ENCODE results near the gene CACNA1B. TPM values are rescaled to one million over a fixed set of nuclear protein-coding genes. Genes with fewer than 3 reads are reported as not detected.

CACNA1B gene
- total RNA-seq, 1 donor from 2014 or later: 84.4 TPM

DNA sequence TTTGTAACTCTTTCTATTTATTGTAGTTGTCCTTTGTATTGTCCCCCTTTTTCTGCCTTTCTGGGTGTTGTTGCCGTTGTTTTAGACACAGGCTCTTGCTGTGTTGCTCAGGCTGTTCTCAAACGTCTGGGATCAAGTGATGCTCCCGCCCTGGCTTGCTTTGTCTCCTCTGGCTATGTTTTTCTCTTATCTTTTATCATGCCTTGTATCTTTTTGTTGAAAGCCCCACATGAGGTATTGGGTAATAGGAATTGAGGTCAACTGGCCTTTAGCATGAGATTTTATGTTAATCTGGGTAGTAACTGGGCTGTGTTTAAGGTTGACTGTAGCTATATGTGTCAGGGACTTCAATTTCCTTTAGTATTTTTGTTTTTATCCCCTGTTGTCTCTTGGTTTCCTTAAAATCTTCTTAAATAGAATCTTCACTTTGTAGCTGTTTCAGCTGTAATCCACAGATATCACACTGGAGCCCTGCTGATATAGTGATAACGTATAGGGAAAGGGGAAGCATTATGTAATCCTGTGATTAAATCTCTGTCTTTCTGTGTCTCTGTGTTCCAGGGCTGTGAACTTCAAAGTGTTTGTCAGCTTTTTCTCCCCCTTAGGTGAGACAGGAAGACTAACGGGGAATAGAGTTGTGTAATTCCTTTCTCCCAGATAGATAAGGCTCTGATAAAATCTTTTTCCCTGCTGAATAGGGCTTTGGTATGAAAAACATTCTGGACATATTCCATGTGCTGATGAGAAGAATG lies 25.9 kb upstream of the CACNA1B start:
- Mint-ChIP-seq H3K9me3 (ENCODE audit: unreplicated experiment) (peaks cover 10% of the 10 kb centered on the region), H3K27me3 (ENCODE audit: unreplicated experiment) (no peaks in the 10 kb centered on the region), H3K27ac (ENCODE audit: unreplicated experiment) (no peak overlapping the region), H3K4me3 (ENCODE audit: unreplicated experiment) (no peak overlapping the region), H3K36me3 (ENCODE audit: unreplicated experiment) (peaks cover 18% of the 10 kb centered on the region), H3K4me1 (ENCODE audit: low read depth, unreplicated experiment) (no peaks in the 10 kb centered on the region)
- no peak for DNase-seq
- TF ChIP-seq, protein P1, sequence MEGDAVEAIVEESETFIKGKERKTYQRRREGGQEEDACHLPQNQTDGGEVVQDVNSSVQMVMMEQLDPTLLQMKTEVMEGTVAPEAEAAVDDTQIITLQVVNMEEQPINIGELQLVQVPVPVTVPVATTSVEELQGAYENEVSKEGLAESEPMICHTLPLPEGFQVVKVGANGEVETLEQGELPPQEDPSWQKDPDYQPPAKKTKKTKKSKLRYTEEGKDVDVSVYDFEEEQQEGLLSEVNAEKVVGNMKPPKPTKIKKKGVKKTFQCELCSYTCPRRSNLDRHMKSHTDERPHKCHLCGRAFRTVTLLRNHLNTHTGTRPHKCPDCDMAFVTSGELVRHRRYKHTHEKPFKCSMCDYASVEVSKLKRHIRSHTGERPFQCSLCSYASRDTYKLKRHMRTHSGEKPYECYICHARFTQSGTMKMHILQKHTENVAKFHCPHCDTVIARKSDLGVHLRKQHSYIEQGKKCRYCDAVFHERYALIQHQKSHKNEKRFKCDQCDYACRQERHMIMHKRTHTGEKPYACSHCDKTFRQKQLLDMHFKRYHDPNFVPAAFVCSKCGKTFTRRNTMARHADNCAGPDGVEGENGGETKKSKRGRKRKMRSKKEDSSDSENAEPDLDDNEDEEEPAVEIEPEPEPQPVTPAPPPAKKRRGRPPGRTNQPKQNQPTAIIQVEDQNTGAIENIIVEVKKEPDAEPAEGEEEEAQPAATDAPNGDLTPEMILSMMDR (IDR thresholded peaks at IDR 0.05; ENCODE audit: partially characterized antibody, unreplicated experiment): no peak

DNA sequence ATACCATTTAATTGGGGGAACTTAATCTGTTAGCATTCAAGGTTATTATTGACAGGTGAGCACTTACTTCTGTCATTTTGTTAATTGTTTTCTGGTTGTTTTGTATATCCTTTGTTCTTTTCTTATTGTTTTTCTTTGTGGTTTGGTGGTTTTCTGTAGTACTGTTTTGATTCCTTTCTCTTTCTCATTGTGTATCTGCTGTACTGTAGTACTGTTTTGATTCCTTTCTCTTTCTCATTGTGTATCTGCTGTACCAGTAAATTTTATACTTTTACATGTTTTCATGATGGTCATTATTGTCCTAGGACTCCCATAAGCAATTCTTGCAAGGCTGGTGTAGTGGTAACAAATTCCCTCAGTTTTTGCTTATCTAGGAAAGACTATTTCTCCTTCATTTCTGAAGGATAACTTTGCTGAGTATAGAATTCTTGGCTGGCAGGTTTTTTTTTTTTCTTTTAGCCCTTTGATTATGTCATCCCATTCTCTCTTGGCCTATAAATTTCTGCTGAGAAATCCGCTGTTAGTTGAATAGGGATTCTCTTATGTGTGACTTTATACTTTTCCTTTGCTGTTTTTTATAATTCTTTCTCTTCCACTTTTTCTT lies 24.1 kb upstream of the CACNA1B start:
- DNase-seq: no peak
- no peak overlapping the region for H3K4me3 Mint-ChIP-seq (ENCODE audit: unreplicated experiment)
- TF ChIP-seq, protein P1 (IDR thresholded peaks at IDR 0.05; ENCODE audit: partially characterized antibody, unreplicated experiment): no peak
- H3K27ac Mint-ChIP-seq (ENCODE audit: unreplicated experiment): no peak overlapping the region
- peaks cover 10% of the 10 kb centered on the region for H3K9me3 Mint-ChIP-seq (ENCODE audit: unreplicated experiment)
- peaks cover 18% of the 10 kb centered on the region for H3K36me3 Mint-ChIP-seq (ENCODE audit: unreplicated experiment)
- no peaks in the 10 kb centered on the region for H3K4me1 Mint-ChIP-seq (ENCODE audit: low read depth, unreplicated experiment)
- no peaks in the 10 kb centered on the region for H3K27me3 Mint-ChIP-seq (ENCODE audit: unreplicated experiment)

DNA sequence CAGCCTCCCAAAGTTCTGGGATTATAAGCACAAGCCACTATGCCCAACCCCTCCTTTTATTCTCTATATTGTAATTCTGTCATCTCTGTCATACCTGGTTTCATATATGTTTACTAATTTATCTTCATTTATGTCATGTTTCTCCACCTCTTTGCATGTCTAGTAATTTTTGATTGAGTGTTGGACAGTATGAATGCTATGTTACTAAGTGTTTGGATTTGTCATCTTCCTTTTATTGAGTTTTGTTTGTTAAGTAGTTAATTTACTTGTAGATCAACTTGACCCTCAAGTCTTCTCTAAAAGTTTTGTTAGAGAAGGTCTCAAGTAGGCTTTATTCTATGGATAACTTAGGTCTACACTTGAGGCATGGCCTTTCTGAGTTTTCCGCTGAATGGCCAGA lies 17.2 kb upstream of the CACNA1B start:
- peaks cover 8% of the 10 kb centered on the region for H3K9me3 Mint-ChIP-seq (ENCODE audit: unreplicated experiment)
- DNase-seq: no peak
- TF ChIP-seq, protein P1 (IDR thresholded peaks at IDR 0.05; ENCODE audit: partially characterized antibody, unreplicated experiment): no peak
- H3K27me3 Mint-ChIP-seq (ENCODE audit: unreplicated experiment): peaks cover 4% of the 10 kb centered on the region
- no peak overlapping the region for H3K27ac Mint-ChIP-seq (ENCODE audit: unreplicated experiment)
- peaks cover 22% of the 10 kb centered on the region for H3K36me3 Mint-ChIP-seq (ENCODE audit: unreplicated experiment)
- no peaks in the 10 kb centered on the region for H3K4me1 Mint-ChIP-seq (ENCODE audit: low read depth, unreplicated experiment)
- H3K4me3 Mint-ChIP-seq (ENCODE audit: unreplicated experiment): no peak overlapping the region

DNA sequence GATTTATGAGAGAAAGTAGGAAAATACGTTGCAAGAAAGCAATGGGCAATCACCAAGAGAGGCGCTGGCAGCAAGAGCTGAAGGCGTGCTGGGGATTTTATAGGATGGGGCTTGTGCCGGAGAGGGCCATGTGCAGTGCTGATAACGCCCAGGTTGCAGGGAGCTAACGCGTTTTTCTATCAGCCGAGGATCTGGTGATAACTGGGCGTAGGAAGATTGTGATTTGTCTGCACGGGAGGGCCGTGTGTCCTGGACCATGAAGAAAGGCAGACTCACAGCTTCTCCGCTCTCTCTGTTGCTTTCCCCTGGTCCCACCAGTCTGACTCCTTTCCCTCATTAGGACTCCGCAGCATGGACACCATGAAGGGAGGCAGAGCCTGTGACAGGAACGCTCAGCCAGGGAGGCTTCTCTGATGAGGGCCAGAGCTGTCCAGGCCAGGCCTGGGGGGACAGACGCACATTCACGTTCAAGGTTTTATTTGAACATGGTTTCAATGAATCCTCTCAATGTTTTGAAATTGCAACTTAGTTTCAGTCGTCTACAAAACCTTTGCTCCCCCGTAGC lies 11.9 kb upstream of the CACNA1B start:
- Mint-ChIP-seq H3K36me3 (ENCODE audit: unreplicated experiment) (peaks cover 6% of the 10 kb centered on the region), H3K4me1 (ENCODE audit: low read depth, unreplicated experiment) (no peaks in the 10 kb centered on the region), H3K4me3 (ENCODE audit: unreplicated experiment) (peak overlapping the region; percentile 16), H3K27me3 (ENCODE audit: unreplicated experiment) (peaks cover 3% of the 10 kb centered on the region), H3K9me3 (ENCODE audit: unreplicated experiment) (peaks cover 4% of the 10 kb centered on the region), H3K27ac (ENCODE audit: unreplicated experiment) (peak overlapping the region; percentile 31)
- TF ChIP-seq, protein P1 (IDR thresholded peaks at IDR 0.05; ENCODE audit: partially characterized antibody, unreplicated experiment): no peak
- no peak for DNase-seq

Data from glutamatergic neuron (in vitro differentiated cells).